ENCODE measurements around the gene UBAP1. TPM values are rescaled to one million over a fixed set of nuclear protein-coding genes. Genes with fewer than 3 reads are reported as not detected.

Gene UBAP1
- total and polyA plus RNA-seq, 2 experiments from 2014 or later = 17.4 to 20.7 TPM

DNA sequence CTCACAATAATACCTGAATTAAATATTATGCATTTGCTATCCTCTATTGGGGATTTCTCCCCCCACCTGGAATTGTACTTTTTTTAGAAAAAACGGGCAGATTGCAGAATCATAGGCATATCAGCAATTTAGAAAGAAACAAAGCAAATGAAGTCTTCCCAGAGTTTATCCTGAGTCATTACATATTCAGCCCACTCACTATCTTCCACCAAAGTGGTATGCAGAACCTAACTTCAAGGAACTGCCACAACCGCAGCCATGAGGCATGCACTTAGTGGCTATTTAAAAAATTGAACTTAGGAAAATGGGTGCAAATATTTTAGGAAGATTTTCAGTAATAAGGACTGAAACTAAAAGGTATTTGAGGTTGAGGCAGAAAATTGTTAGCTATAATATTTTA is 48.6 kb downstream of the UBAP1 start (continued):
- TF ChIP-seq, protein P1, sequence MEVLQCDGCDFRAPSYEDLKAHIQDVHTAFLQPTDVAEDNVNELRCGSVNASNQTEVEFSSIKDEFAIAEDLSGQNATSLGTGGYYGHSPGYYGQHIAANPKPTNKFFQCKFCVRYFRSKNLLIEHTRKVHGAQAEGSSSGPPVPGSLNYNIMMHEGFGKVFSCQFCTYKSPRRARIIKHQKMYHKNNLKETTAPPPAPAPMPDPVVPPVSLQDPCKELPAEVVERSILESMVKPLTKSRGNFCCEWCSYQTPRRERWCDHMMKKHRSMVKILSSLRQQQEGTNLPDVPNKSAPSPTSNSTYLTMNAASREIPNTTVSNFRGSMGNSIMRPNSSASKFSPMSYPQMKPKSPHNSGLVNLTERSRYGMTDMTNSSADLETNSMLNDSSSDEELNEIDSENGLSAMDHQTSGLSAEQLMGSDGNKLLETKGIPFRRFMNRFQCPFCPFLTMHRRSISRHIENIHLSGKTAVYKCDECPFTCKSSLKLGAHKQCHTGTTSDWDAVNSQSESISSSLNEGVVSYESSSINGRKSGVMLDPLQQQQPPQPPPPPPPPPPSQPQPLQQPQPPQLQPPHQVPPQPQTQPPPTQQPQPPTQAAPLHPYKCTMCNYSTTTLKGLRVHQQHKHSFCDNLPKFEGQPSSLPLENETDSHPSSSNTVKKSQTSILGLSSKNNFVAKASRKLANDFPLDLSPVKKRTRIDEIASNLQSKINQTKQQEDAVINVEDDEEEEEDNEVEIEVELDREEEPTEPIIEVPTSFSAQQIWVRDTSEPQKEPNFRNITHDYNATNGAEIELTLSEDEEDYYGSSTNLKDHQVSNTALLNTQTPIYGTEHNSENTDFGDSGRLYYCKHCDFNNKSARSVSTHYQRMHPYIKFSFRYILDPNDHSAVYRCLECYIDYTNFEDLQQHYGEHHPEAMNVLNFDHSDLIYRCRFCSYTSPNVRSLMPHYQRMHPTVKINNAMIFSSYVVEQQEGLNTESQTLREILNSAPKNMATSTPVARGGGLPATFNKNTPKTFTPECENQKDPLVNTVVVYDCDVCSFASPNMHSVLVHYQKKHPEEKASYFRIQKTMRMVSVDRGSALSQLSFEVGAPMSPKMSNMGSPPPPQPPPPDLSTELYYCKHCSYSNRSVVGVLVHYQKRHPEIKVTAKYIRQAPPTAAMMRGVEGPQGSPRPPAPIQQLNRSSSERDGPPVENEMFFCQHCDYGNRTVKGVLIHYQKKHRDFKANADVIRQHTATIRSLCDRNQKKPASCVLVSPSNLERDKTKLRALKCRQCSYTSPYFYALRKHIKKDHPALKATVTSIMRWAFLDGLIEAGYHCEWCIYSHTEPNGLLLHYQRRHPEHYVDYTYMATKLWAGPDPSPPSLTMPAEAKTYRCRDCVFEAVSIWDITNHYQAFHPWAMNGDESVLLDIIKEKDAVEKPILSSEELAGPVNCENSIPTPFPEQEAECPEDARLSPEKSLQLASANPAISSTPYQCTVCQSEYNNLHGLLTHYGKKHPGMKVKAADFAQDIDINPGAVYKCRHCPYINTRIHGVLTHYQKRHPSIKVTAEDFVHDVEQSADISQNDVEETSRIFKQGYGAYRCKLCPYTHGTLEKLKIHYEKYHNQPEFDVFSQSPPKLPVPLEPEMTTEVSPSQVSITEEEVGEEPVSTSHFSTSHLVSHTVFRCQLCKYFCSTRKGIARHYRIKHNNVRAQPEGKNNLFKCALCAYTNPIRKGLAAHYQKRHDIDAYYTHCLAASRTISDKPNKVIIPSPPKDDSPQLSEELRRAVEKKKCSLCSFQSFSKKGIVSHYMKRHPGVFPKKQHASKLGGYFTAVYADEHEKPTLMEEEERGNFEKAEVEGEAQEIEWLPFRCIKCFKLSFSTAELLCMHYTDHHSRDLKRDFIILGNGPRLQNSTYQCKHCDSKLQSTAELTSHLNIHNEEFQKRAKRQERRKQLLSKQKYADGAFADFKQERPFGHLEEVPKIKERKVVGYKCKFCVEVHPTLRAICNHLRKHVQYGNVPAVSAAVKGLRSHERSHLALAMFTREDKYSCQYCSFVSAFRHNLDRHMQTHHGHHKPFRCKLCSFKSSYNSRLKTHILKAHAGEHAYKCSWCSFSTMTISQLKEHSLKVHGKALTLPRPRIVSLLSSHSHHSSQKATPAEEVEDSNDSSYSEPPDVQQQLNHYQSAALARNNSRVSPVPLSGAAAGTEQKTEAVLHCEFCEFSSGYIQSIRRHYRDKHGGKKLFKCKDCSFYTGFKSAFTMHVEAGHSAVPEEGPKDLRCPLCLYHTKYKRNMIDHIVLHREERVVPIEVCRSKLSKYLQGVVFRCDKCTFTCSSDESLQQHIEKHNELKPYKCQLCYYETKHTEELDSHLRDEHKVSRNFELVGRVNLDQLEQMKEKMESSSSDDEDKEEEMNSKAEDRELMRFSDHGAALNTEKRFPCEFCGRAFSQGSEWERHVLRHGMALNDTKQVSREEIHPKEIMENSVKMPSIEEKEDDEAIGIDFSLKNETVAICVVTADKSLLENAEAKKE (CRISPR knock-in tag; IDR thresholded peaks at IDR 0.05) = no peak
- no peak for TF ChIP-seq STAT1 (IDR thresholded peaks at IDR 0.05; ENCODE audit: unreplicated experiment)
- no peak for TF ChIP-seq JUNB (IDR thresholded peaks at IDR 0.05; ENCODE audit: unreplicated experiment)

GRCh38 chr9:34230556-34230955 is 51.7 kb downstream of the UBAP1 start:
- no peak for ATAC-seq
- peaks cover 2% of the 10 kb centered on the region; the same call in 1 of the 2 replicates for H4K20me1 ChIP-seq (replicated peaks; ENCODE audit: insufficient read depth)

More at GRCh38 chr9:34230556-34230955, 51.7 kb downstream of the UBAP1 start:
- H3K27me3 Mint-ChIP-seq (ENCODE audit: insufficient read depth, low read depth, poor library complexity) = no peaks in the 10 kb centered on the region
- H3K4me3 ChIP-seq = no peak overlapping the region
- no peak overlapping the region for H3K4me3 Mint-ChIP-seq
- H3K9me3 Mint-ChIP-seq = no peaks in the 10 kb centered on the region
- no peak for DNase-seq (ENCODE audit: low spot score)
- H3K4me1 ChIP-seq (ENCODE audit: insufficient read depth) = no peaks in the 10 kb centered on the region
- H3F3A ChIP-seq (replicated peaks; ENCODE audit: low read depth) = no peaks in the 10 kb centered on the region
- no peak overlapping the region for H3K27ac Mint-ChIP-seq
- TF ChIP-seq REST (IDR thresholded peaks at IDR 0.05; ENCODE audit: unreplicated experiment) = no peak
- no peak for TF ChIP-seq ZNF114 (CRISPR knock-in tag; IDR thresholded peaks at IDR 0.05)
- TF ChIP-seq NANOG (IDR thresholded peaks at IDR 0.05; ENCODE audit: borderline replicate concordance) = no peak
- no peak overlapping the region for H3K4me2 ChIP-seq
- H3K9me2 ChIP-seq (ENCODE audit: insufficient read depth) = no peaks in the 10 kb centered on the region
- H3K27me3 ChIP-seq (ENCODE audit: insufficient read depth) = no peaks in the 10 kb centered on the region
- H2AFZ ChIP-seq = no peak overlapping the region
- no peaks in the 10 kb centered on the region for H3K36me3 ChIP-seq (ENCODE audit: insufficient read depth)
- H3K4me1 Mint-ChIP-seq = peaks cover 4% of the 10 kb centered on the region; the same call in 2 of the 3 replicates
- H3K79me2 ChIP-seq (replicated peaks; ENCODE audit: insufficient read depth) = peaks cover 7% of the 10 kb centered on the region; the same call in 1 of the 2 replicates
- no peak overlapping the region for H3K27ac ChIP-seq (ENCODE audit: low read depth)
- no peaks in the 10 kb centered on the region; the same call in 2 of the 3 replicates for H3K36me3 Mint-ChIP-seq (ENCODE audit: low read depth)
